ENCODE measurements around the gene TTC28. TPM values are rescaled to one million over a fixed set of nuclear protein-coding genes. Genes with fewer than 3 reads are reported as not detected.

TTC28 gene
- total and polyA plus RNA-seq, 12 donors, result 3.4 to 75.6 (median 28.6) TPM

GRCh38 chr22:27975381-27976013 lies 704.1 kb downstream of the TTC28 start:
- Histone ChIP-seq H3K4me1 (replicated peaks in 1 of 2) (peaks cover 13 to 18% of the 10 kb centered on the region in 2 donors), H3K4me3 (no peak overlapping the region), H3K27me3 (no peaks in the 10 kb centered on the region), H3K27ac (no peak overlapping the region), H3K36me3 (replicated peaks in 1 of 2) (no peaks in the 10 kb centered on the region), H3K9me3 (replicated peaks in 1 of 3) (peaks cover 0 to 7% (median 0%) of the 10 kb centered on the region in 3 donors)
- intact Hi-C loops (cut with DNase I), result no loop called here
- 83 to 91% (median 86%) methylated on average over 16 of the region's 16 CpGs for WGBS, 4 donors
- TF ChIP-seq POLR2A (IDR thresholded peaks at IDR 0.05) (no peak), CTCF (IDR thresholded peaks at IDR 0.05) (no peak)
- DNase-seq, result no peak

GRCh38 chr22:27973846-27974245 lies 705.8 kb downstream of the TTC28 start:
- Histone ChIP-seq H3K4me3 (no peak overlapping the region), H3K4me1 (replicated peaks in 1 of 2) (peaks cover 13 to 18% of the 10 kb centered on the region in 2 donors), H3K36me3 (replicated peaks in 1 of 2) (no peaks in the 10 kb centered on the region), H3K27ac (no peak overlapping the region), H3K9me3 (replicated peaks in 1 of 3) (peaks cover 0 to 8% (median 0%) of the 10 kb centered on the region in 3 donors), H3K27me3 (no peaks in the 10 kb centered on the region)
- WGBS, 4 donors, result 57 to 64% (median 59%) methylated on average over 1 of the region's 1 CpG
- intact Hi-C loops (cut with DNase I), result no loop called here
- no peak for DNase-seq
- TF ChIP-seq POLR2A (IDR thresholded peaks at IDR 0.05) (no peak), CTCF (IDR thresholded peaks at IDR 0.05) (no peak)

- Histone ChIP-seq H3K36me3 (replicated peaks in 1 of 2) (no peaks in the 10 kb centered on the region), H3K4me1 (replicated peaks in 1 of 2) (peaks cover 13 to 18% of the 10 kb centered on the region in 2 donors), H3K4me3 (no peak overlapping the region), H3K27ac (peak overlapping the region in 3 of 5 donors; percentile 35 to 48 (median 41)), H3K27me3 (no peaks in the 10 kb centered on the region), H3K9me3 (replicated peaks in 1 of 3) (peaks cover 0 to 8% (median 0%) of the 10 kb centered on the region in 3 donors)
- DNase-seq, result no peak
- intact Hi-C loops (cut with DNase I), result no loop called here
- WGBS, 4 donors, result 78 to 81% (median 79%) methylated on average over 9 of the region's 9 CpGs
- no peak for TF ChIP-seq CTCF (IDR thresholded peaks at IDR 0.05)
Observed at GRCh38 chr22:27972732-27973698, 706.6 kb downstream of the TTC28 start.

- Histone ChIP-seq H3K4me1 (replicated peaks in 1 of 2) (peaks cover 13 to 18% of the 10 kb centered on the region in 2 donors), H3K4me3 (no peak overlapping the region), H3K27me3 (no peaks in the 10 kb centered on the region), H3K9me3 (replicated peaks in 1 of 3) (peaks cover 0 to 8% (median 0%) of the 10 kb centered on the region in 3 donors), H3K36me3 (replicated peaks in 1 of 2) (no peaks in the 10 kb centered on the region), H3K27ac (no peak overlapping the region)
- 91 to 98% (median 96%) methylated on average over 1 of the region's 1 CpG for WGBS, 4 donors
- no peak for TF ChIP-seq POLR2A (IDR thresholded peaks at IDR 0.05)
- no peak for TF ChIP-seq CTCF (IDR thresholded peaks at IDR 0.05)
- intact Hi-C loops (cut with DNase I), result no loop called here
- DNase-seq, result no peak
Observed at GRCh38 chr22:27971926-27972325, 707.7 kb downstream of the TTC28 start.
